Posterior cingulate gyrus (tissue), 11 donors: Measurements from ENCODE around the gene RCBTB1.
"Not testable (repeated sequence)": the region's sequence is repeated elsewhere in the genome, so short reads cannot be mapped to it uniquely, and the experiment has no call there.

Experiments used
- DNase-seq, 10 donors: peaks; one replicate each; pipeline versions ENCODE4 v3.0.0 to v3.0.0-alpha.2; 2020 to 2021; ENCODE audit warnings: mixed read lengths in 3 of 10
- intact Hi-C: fragments of 100-400 bp; cut with DNase I; formaldehyde crosslinking; loops from one replicate; pipeline ENCODE4 v1.15.1; 2023

RCBTB1 gene

GRCh38 chr13:49585220-49586157 is at the start of gene RCBTB1:
RCBTB1 (minus strand) TSS chr13:49585558; CDS start chr13:49567279, 18,279 bp downstream.
- intact Hi-C loops, result loop anchor here (10.0 kb wide), 1 partner anchor 91 kb away; the partner anchor contains the start of gene PHF11

GRCh38 chr13:49633710-49634109 is 48.4 kb upstream of the RCBTB1 start:
- intact Hi-C loops, result no loop called here
- DNase-seq, result no peak

More at GRCh38 chr13:49585220-49586157, at the start of gene RCBTB1:
- DNase-seq, result peak; percentile 29 to 93 (median 54)

DNA sequence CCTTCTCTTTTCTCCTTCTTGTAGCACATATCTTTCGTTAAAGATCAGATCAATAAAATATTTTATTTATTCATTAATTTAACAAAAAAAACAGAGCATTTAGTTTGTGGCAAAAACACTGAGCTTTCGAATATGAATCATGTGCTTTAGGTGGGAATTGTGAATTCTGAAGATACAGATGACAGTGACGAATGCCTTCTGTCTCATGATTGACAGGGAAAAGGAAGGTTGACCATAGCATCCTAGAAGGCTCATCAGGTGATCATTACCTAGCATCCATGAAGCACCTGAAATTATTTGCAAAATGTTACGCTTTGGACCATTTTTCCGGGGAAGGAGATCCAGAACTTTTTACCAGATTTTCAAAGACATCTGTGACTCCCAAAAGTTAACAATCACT is 46.8 kb upstream of the RCBTB1 start:
- intact Hi-C loops, result no loop called here

GRCh38 chr13:49630580-49630979 is 45.2 kb upstream of the RCBTB1 start:
- intact Hi-C loops, result no loop called here
- peak in 1 of 10 donors; percentile 64 for DNase-seq

More for the DNA sequence above, 46.8 kb upstream of the RCBTB1 start:
- DNase-seq, result no peak

DNA sequence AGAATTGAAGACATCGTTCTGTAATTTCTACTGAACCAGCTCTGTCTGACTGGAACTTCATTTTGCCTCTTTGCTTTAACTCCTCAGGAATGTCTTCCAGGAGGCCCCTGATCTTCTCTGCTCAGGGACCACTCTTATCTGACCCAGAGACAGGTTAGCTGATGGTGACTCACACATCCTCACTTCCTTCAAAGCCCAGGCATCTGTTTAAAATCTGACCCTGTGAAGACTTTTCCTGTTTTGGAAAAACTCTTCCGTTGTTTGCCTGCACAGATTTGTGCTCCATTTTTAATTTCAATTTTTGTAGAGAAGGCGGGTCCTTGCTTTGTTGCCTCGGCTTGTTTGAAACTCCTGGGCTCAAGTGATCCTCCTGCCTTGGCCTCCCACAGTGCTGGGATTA is 44.6 kb upstream of the RCBTB1 start:
- no peak for DNase-seq
- intact Hi-C loops, result no loop called here

GRCh38 chr13:49629196-49629938 is 44.0 kb upstream of the RCBTB1 start:
- intact Hi-C loops, result no loop called here

GRCh38 chr13:49627831-49628652 is 42.7 kb upstream of the RCBTB1 start, which contains the start of gene ARL11:
ARL11 (plus strand) TSS chr13:49628507; CDS start chr13:49630448, 1,941 bp downstream.
- peak in 5 of 10 donors; percentile 19 to 88 (median 21) for DNase-seq
- intact Hi-C loops, result no loop called here

More at GRCh38 chr13:49629196-49629938, 44.0 kb upstream of the RCBTB1 start:
- no peak for DNase-seq

DNA sequence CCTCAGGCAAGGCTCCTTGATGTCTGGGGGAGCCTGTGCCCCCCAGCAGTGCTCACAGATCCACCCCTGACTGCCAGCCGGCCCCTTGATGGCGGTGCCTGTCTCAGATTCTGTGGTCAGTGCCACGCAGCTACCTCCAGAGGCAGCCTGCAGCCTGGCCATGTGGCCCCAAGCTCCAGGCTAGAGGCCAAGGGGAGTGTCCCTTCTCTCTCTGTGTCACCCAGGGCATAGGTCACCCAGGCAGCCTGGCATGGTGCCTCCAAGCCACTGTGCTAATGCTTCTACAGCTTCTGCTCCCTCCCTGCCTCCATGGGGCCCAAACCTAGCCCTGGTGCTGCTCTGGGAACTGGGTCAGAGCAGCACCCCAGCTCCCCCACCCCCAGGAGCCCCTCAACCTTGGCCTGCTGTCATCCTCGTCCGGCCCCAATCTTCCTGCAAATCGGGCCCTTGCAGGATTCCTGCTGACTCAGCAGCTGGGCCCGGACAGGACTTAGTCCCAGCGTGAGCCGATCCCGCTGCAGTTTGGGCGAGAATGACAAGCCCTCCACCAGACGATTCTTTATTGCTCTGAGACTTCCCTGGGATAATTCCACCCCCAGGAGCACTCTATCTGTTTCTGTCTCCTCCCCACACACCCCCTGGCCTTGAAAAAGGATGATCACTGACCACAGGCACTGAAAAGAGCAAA is 40.2 kb upstream of the RCBTB1 start:
- intact Hi-C loops, result no loop called here
- peak in 2 of 10 donors; percentile 25 to 39 for DNase-seq

GRCh38 chr13:49624229-49624628 is 38.9 kb upstream of the RCBTB1 start:
- intact Hi-C loops, result no loop called here
- DNase-seq, result no peak

DNA sequence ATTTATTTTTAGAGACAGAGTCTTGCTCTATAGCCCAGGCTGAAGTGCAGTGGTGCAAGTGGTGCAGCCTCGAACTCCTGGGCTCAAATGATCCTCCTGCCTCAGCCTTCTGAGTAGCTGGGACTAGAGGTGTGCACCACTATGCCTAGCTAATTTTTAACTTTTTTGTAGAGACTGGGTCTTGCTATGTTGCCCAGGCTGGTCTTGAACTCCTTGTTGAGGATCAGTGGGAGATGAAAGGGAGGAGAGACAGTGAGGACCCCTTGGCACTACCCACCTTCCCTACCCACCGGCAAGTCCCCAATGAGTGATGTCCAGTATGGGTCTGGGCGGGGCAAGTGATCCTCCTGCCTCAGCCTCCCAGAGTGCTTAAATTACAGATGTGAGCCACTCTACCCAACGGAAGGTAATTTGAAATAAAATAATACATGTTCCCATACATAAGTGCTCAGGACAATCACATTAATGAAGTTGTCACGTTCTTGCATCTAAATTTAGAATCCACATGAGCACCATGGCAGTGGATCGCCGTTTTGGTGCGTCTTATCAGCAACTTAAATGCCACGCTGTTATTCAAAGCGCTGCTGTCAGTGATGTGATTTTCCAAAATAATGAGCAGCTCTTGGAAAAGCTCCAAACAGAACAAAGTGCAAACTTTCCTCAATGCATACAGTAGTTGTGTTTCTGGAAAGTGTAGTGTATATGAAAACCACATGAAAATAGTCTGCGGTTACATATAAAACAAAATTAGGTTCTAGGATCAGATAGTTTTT is 37.0 kb upstream of the RCBTB1 start:
- intact Hi-C loops, result no loop called here
- DNase-seq, result no peak

DNA sequence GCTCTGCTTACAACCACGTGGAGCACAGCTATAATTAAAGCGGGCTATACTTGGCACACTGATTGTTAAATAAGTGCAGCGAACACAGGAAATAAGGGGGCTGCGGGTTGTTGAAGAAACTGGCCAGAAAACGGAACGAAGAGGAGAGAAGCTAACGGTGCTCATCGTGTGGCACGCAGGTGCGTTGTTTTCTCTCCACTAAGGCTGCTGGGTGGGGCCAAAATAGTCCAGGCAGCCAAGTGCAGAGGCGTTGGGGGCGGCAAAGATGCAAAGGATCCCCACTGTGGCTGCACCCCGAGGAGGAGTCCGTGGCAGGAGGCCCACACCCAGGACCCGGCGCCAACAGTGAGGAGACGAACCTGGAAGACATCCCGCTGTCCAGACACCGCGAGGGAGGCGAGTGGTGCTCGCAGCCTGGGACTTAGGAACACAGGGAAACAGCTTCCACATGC is 34.8 kb upstream of the RCBTB1 start:
- intact Hi-C loops, result no loop called here
- peak in 7 of 10 donors; percentile 34 to 90 (median 50) for DNase-seq

- intact Hi-C loops, result no loop called here
Measured at GRCh38 chr13:49616676-49617065, 31.3 kb upstream of the RCBTB1 start.

GRCh38 chr13:49615836-49616675 is 30.7 kb upstream of the RCBTB1 start:
- intact Hi-C loops, result no loop called here
- DNase-seq, result no peak

More at GRCh38 chr13:49616676-49617065, 31.3 kb upstream of the RCBTB1 start:
- DNase-seq, result no peak

GRCh38 chr13:49612042-49612441 is 26.7 kb upstream of the RCBTB1 start:
- intact Hi-C loops, DNase-seq: not testable (repeated sequence)

DNA sequence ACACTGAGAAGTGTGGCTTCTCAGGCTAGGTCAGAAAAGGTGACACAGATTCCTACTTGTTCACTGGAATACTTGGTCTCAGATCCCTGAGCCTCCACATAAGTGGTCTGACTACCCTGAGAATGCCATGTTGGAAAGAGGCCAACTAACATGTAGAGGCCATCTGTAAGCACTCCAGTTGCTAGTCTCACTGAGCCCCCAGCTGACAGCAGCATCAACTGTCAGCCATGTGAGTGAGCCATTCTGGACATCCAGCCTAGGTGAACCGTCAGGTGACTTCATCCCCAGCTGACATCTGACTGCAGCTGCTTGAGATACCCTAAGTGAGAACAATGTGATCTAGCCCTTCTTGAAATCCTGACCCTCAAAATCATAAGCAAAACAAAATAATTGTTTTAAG is 24.8 kb upstream of the RCBTB1 start:
- DNase-seq, result no peak
- intact Hi-C loops, result no loop called here

- intact Hi-C loops, result loop anchor here (5.0 kb wide), 2 partner anchors 116 to 166 kb away; partner anchors contain the start of genes CAB39L and SETDB2
- no peak for DNase-seq
Measured at GRCh38 chr13:49608651-49609331, 23.4 kb upstream of the RCBTB1 start.

DNA sequence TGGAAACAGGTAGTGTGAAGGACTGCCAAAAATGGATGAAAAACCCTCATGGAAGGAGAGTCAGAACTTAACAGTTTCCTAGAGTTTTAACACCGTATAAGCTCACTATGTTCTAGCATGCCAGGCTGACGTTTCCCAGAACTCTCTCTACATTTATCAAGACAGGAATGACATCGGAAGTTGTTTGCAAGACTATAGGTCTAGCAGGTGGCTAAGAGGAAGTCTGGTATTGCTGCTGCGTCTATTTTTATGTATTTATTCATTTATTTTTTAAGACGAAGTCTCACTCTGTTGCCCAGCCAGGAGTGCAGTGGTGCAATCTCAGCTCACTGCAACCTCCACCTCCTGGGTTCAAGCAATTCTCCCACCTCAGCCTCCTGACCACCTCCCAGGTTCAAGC is 22.4 kb upstream of the RCBTB1 start:
- intact Hi-C loops, result loop anchor here (1.0 to 5.0 kb wide), 3 partner anchors 115 to 306 kb away; partner anchors contain the start of genes CAB39L and SETDB2
- no peak for DNase-seq
